ENCODE data around the gene TMOD4.
"Not testable (repeated sequence)": the region's sequence is repeated elsewhere in the genome, so short reads cannot be mapped to it uniquely, and the experiment has no call there.

The TMOD4 gene

DNA sequence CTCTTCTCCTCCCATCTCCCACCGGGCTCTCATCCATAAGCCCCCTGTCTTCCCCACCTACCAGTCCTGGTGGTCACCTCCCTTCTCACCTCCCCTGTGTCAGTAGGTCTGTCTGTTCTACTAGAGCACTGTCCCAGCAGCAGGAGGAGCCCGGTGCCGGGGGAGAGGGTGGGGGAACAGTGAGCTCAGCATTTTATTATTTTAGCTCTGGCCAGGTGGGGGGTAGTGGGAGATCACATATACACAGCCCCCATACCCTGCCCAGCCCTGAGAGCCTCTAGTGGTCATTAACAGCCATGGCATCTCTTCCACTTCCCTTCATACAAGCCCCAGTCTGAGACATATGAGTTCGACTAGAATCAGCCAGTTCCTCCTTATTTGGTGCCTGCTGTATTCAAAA lies at the start of gene TMOD4:
TMOD4 (minus strand) TSS at position 119 of the 400 bp plus-strand sequence. CDS start 1,106 bp downstream, outside the sequence.
- DNase-seq (ENCODE audit: low spot score), result peak; percentile 46

GRCh38 chr1:151222130-151222529 lies 46.3 kb upstream of the TMOD4 start:
- DNase-seq (ENCODE audit: low spot score), result no peak

- DNase-seq (ENCODE audit: low spot score), result no peak
Observed at GRCh38 chr1:151221616-151222015, 45.8 kb upstream of the TMOD4 start.

DNA sequence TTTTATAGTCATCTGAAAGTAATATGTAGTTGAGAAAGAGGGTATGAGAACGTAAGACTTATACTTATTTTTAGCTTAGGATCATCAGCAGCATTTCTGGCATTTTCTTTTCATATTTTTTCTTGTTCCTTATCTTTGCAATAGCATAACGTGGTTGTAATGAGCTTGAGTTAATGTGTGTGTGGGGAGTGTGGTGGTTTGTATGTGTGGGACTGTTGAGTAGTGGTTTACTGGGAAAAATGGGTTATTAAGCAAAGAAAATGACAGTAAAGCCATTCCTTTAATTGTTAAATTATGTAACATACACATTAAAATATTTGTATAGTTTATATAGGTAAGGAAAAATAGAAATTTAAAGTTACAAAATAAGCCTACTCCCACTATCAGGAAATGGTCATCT lies 37.8 kb upstream of the TMOD4 start:
- DNase-seq (ENCODE audit: low spot score), result no peak

DNA sequence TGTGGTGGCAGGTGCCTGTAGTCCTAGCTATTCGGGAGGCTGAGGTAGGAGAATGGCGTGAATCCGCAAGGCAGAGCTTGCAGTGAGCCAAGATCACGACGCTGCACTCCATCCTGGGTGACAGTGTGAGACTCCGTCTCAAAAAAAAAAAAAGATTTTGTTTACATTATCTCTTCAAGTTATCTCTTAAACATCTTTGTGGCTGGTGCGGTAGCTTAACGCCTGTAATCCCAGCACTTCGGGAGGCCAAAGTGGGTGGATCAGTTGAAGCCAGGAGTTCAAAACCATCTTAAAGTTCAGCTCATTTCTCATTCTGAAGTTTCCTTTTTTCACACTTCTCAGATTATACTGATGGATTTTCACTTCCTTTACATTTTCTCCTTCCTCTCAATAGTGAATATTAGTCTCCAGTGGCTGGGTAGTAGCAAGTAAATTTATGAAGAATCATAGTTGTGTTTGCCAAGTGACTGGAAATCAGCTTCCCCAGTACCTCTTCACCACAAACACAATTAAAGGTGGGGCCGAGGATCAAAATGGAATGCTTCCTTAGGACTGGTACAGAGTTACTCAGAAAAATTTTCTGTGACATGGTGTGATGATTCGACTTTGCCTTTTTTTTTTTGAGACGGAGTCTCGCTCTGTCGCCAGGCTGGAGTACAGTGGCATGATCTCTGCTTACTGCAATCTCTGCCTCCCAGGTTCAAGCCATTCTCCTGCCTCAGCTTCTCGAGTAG lies 36.4 kb upstream of the TMOD4 start:
- no peak for DNase-seq (ENCODE audit: low spot score)

GRCh38 chr1:151210830-151211229 lies 35.0 kb upstream of the TMOD4 start:
- peak; percentile 20 for DNase-seq (ENCODE audit: low spot score)

DNA sequence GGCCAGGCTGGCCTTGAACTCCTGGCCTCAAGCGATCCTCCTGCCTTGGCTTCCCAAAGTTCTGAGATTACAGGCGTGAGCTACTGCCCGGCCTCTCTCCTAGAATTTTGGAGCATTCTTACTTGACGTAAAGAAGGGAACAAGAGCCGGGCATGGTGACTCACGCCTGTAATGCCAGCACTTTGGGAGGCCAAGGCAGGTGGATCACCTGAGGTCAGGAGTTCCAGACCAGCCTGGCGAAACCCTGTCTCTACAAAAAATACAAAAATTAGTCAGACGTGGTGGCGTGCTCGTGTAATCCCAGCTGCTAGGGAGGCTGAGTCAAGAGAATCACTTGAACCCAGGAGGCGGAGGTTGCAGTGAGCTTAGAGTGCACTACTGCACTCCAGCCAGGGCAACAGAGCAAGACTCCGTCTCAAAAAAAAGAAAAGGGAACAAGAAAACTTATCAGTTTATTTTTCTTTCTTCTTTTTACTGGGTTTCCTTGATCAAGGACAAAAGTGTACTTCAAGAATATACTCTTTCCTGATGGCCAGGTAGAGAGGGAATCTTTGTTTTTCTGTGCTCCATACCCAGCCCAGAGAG lies 29.7 kb upstream of the TMOD4 start:
- DNase-seq (ENCODE audit: low spot score), result not testable (repeated sequence)

- DNase-seq (ENCODE audit: low spot score), result peak; percentile 77
Observed at GRCh38 chr1:151199873-151200581, 24.2 kb upstream of the TMOD4 start.

DNA sequence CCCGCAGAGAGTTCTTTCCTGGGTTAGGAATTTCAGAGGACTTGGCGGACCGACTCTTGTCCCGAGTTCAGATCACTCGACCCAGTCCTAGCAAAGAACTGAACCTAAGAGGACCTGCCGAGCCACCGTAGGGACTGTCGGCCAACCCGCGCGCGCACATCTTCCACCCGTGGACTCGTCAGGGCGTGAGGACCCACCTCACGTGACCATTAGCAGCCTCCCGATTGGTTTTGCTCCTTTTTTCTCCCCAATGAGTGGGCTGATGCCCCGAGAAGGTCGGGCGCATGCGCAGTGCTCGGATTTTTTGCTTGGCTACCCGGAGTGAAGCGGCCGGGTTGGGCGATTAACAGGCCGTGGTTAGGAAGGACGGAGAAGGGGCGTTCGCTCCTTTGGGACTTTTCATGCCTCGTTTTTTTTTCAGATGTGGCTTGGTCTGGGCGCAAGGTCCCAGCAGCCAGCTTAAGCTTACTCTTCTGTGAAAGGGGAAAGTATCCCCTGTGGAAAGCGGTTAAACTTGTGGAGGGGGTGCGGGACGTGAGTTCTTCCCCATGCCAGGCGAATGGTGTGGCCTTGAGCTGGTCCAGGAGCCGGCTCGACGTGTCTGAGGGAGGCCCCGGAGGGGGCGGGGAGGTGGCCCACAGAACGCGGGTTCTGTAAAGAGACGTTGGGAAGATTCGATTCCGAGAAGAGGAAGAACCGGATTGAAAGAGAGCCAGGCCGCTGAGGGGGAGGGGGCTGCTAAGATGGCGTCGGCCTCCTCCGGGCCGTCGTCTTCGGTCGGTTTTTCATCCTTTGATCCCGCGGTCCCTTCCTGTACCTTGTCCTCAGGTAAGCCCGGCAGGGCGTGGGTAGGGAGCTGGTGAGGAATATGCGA lies 22.7 kb upstream of the TMOD4 start, which contains the start of gene PIP5K1A:
PIP5K1A (plus strand) TSS at position 299 of the 874 bp plus-strand sequence; CDS start at position 744, 445 bp downstream.
- DNase-seq (ENCODE audit: low spot score), result peak; percentile 98

- no peak for DNase-seq (ENCODE audit: low spot score)
Observed at GRCh38 chr1:151197863-151198253, 22.1 kb upstream of the TMOD4 start.

GRCh38 chr1:151196292-151196800 lies 20.6 kb upstream of the TMOD4 start:
- DNase-seq (ENCODE audit: low spot score), result peak; percentile 76

GRCh38 chr1:151194894-151195594 lies 19.3 kb upstream of the TMOD4 start:
- DNase-seq (ENCODE audit: low spot score), result peak; percentile 91

DNA sequence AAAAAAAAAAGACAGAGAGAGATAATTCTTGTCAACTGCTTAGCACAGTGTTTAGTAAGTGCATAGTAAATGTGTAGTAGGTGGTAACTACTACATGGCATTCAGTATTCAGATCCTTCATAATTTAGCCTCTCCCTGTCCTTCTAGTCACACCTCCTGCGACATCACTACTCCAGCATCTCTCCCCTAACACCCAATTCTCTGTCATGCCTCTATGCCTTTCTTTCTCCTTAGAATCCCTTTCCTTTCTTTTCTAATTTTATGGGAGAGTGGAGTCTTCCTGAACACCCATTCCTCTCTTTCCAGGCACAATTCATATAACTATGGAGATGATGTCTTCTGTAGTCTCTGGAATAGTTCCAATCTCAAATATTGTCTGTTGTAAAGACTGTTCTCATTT lies 18.1 kb upstream of the TMOD4 start:
- no peak for DNase-seq (ENCODE audit: low spot score)

- no peak for DNase-seq (ENCODE audit: low spot score)
Observed at GRCh38 chr1:151193304-151193703, 17.5 kb upstream of the TMOD4 start.

- no peak for DNase-seq (ENCODE audit: low spot score)
Observed at GRCh38 chr1:151192047-151192446, 16.3 kb upstream of the TMOD4 start.

- peak; percentile 92 for DNase-seq (ENCODE audit: low spot score)
Observed at GRCh38 chr1:151189637-151190445, 14.1 kb upstream of the TMOD4 start, which contains the start of gene VPS72. Gene VPS72 (minus strand): TSS chr1:151190197. CDS start chr1:151190121, 76 bp downstream.

DNA sequence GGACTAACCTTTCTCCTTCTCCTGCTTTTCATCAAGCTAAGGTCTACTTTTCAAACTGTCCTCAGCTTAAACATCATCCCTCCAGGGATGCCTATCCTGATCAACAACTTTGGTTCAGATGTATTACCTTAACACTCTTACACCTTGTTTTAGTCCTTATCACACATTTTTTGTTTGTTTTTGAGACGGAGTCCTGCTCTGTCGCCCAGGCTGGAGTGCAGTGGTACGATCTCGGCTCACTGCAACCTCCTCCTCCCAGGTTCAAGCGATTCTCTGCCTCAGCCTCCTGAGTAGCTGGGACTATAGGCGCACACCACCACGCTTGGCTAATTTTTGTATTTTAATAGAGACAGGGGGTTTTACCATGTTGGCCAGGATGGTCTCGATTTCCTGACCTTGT lies 12.9 kb upstream of the TMOD4 start:
- DNase-seq (ENCODE audit: low spot score), result not testable (repeated sequence)

- no peak for DNase-seq (ENCODE audit: low spot score)
Observed at GRCh38 chr1:151187205-151187604, 11.4 kb upstream of the TMOD4 start.

GRCh38 chr1:151184211-151184610 lies 8.4 kb upstream of the TMOD4 start:
- no peak for DNase-seq (ENCODE audit: low spot score)

DNA sequence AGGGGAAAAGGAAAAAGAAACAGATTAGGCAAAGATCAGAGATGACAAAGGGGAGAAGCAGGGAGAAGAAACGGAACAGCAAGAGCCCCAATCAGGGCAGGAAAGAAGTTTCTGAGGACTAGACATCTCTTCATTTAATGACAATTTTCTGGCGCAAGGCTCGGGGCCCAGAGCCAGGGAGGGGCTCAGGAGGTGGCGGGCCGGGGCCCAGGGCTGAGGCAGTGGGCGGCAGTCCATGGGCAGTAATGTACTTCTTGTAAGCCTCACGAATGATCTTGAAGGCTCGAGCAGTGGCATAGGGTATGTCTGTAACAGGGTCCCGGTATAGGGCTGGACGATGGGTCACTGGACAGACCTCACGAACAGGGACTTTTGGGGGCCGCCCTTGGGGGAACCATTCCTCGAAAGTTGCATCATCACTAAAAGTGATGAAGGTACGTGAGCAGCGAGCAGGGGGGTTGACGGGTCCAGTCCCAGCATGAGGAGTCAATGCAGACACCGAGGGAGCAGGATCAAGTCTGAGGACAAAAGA lies 799 bp upstream of the TMOD4 start:
- no peak for DNase-seq (ENCODE audit: low spot score)

Measured in GM03348 (cell line).